ENCODE results near the gene PCNT.
"Not testable (repeated sequence)": the region's sequence is repeated elsewhere in the genome, so short reads cannot be mapped to it uniquely, and the experiment has no call there.

Gene PCNT

DNA sequence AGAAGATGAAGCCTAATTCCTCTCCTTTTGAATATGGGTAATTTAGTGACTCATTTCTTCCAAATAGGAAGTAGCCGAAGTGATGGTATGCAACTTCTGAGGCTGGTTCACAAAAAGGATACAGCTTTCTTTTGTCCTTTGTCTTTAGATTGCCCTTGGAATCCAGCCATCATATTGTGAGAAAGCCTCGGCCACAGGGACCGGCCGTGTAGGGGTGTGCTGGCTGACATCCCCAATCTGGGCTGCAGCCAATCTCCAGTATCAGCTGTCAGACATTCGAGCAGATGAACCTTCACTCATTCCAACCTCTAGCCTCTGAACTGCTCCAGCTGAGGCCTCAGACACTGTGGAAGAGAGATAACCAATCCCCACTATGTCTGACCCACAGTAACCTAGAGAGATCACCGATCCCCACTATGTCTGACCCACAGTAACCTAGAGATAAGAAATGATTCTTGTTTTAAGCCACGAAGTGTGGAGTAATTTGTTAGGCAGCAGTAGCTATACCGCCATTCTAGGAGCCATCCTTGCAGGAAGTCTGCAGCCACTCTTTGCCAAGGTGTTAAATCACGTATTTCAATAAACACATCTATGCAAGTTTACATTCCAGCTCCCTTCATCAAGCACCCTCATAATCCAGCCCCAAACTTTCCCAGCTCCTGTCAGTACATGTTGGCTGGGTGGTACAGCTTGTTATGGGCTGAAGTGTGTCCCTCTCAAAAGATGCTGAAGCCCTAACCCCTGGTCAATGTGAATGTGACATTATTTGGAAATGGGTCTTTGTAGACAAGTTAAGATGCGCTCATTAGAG, 131.8 kb downstream of the PCNT start:
- DNase-seq: no peak

DNA sequence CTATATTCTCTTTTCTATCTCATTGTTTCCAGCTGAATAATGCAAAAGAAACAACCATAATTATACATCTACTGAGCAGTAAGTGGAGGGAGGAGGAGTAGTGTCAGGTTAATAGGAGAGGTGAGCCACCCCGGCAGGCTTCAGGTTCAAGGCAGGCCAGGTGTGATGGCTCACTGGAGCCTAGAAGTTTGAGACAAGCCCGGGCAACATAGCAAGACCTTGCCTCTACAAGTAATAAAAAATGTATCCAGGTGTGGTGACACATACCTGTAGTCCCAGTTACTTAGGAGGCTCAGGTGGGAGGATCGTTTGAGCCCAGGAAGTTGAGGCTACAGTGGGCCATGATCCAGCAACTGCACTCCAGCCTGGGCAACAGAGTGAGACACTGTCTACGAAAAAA, 132.8 kb downstream of the PCNT start:
- DNase-seq: no peak

DNA sequence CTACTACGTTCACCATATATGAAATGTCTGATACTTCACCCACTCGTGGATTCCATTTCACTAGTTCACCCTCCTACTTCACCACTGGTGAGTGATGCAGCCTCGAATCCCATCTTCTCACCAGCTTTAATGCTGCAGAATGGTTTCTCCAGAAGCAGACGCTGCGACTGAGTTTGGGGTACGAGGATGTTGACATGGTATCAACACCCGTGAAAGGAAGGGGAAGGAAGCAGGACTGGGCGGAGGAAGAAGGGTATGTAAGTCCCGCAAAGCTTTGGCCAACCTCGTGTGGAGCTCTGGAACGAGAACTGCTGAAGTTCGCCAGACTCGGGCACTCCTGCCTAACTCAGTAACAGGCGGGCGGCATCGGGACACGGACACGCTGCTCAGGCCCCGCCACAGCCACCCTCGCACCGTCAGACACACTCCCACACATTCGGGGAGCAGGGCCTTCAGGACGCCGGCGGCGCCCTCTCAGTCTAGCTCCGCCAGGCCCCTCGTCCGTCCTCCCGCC, 133.9 kb downstream of the PCNT start:
- peak; percentile 59 for DNase-seq

DNA sequence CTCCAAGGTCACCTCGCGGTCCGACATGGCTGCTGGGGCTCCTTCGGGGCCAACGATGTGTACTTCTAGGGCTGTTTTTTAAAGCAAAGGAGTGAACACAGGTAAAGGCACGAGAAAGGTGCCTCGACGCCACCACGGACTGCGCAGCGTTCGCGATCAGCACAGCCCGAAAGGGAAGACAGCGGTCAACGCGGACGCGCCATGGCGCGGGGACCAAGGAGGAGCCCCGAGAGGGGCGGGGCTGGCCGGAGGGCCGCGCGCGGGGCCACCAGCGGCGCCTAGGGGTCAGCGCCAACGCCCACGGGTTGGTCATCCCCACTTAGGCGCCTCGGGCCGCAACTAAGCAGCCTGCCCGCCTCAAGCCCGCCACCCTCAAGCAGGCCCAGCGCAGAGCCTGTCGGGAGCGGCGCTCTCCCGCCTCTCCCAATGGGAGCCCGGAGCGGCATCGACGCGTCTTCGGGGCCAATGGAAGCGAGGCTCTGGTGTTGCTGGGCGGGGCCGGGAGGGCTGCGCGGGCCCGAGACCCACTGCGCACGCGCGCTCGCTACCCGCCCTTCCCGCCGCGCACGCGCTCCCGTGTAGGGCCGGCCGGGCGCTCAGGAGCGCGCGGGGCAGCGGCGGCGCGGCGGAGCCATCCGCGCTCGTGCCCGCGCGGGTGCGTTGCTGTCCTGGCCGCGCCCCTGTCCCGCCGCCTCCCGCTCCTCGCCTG, 134.5 kb downstream of the PCNT start, which contains the start of gene DIP2A:
TSS of gene DIP2A (plus strand) at position 577 of the 709 bp plus-strand sequence. CDS start 241 bp downstream, outside the sequence.
- DNase-seq: peak; percentile 94

DNA sequence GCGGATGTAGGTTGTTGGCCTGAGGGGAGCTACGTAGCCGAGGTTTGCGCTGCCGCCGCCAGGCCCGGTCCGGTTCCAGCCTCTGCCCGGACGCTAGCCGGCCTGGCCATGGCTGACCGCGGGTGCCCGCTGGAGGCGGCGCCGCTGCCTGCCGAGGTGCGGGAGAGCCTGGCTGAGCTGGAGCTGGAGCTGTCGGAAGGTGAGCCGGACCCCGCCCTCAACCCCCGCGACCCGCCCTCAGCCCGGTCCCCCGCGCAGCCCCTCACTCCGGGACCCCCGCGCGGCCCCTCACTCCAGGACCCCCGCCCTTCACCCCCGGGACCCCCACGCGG, 135.0 kb downstream of the PCNT start:
- no peak for DNase-seq

DNA sequence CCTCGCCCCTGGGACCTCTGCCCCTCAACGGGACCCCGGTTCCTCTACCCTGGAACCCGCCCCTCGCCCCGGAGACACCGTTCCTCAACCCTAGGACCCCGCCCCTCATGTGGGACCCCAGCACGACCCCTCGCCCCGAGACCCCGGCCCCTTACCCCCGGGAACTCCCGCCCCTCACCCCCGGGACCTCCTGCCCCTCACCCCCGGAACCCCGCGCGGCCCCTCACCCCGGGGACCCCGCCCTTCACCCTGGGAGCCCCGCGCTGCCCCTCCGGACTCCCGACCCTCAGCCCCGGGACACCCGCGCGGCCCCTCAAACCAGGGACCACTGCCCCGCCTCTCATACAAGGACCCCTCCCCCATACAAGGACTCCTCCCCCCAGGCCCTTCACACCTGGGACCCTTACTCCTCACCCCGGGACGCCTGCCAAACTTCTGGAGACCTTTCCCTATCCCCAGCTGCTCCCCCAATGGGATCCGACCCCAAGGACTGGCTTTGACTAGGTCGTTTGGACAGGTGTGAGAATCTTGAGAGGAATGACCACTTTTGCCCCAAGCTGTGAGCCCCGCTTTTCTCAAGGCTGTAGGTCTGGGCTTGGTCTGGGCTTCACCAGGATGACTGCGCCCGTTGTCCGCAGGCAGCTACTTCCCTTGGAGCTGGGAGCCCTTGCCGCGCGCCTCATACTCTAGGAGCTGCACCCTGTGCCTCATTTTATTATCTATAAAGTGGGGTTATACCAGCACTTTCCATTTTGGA, 135.6 kb downstream of the PCNT start:
- DNase-seq: peak; percentile 27

DNA sequence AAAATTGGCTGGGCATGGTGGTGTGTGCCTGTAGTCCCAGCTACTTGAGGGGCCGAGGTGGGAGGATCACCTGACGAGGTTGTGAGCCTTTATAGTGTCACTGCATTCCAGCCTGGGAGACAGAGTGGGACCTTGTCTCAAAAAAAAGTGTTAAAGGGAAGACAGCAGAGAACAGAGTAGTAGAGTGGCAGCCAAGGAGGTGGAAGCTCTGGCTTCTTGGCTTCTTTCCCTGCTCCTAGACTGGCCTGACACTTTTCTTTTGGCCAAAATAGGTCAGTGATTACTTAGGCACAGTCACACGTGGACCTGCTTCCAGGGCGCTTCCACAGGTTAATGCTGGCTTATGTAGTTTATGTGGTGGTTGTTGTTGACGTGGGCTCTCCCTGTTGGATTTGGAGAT, 138.0 kb downstream of the PCNT start:
- no peak for DNase-seq

DNA sequence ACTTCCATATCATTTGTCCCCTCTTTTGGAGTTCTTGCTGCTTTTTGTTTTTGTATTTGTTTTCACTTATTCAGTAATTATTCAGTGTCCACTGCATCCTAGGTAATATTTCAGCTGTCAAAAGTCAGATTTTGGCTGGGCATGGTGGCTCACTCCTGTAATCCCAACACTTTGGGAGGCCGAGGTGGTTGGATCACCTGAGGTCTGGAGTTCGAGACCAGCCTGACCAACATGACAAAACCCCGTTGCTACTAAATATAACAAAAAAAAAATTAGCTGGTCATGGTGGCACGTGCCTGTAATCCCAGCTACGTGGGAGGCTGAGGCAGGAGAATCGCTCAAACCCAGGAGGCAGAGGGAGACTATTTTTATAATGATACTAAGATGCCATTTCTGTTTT, 141.2 kb downstream of the PCNT start:
- DNase-seq: not testable (repeated sequence)

DNA sequence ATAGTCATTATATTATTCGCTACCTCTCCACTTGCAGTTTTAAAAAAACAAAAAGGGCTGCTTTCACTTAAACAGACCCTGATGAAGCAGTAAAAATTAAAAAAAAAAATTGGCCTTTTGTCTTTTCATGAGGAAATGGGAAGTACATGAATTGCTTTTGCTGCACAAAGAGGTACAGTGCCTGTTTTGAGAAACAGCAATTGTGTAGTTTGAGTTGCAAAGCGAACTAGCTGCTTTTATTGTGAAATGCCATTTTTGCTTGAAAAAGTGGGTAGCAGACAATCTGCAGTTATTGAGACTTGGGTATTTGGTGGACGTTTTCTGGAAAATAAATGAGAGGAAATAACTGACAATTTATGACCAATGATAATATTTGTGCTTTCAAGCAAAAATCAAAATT, 141.7 kb downstream of the PCNT start:
- DNase-seq: no peak

DNA sequence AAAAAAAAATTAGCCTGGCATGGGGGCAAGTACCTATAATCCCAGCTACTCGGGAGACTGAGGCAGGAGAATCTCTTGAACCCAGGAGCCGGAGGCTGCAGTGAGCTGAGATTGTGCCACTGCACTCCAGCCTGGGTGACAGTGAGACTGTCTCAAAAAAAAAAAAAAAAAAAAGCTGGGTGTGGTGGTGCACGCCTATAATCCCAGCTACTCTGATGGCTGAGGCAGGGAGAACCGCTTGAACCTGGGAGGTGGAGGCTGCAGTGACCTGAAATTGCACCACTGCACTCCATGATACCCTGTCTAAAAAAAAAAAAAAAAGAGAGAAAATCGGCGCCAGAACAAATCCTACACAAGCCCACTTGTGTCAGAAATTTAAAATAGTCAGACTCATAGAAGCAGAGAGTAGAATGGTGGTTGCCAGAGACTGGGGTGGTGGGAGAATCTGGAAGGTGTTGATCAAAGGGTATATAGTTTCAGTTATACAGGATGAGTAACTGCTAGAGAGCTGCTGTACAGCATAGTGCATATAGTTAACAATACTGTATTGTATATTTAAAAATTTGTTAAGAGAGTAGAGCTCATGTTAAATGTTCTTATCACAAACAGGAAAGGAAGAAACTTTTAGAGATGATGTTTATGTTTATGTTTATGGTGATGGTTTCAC, 144.3 kb downstream of the PCNT start:
- peak; percentile 14 for DNase-seq

DNA sequence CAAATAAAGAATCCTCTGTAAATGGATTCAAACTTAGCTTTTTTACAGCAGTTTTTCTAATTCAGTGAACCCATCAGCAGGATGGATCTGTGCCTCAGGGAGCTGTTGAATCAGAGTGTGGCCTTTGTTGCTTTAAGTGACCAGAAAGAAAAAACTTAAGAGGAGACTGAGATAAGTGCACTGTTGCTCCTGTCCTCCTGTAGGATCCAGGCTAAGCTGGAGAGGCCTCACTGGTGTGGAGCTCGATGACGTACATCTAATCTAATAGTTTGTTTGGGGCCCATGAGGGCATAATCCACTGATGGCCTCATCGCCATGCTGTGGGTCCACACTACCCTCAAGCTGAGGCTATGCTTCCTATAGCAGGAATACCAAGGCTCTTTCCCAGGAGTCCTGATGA, 145.3 kb downstream of the PCNT start:
- no peak for DNase-seq

DNA sequence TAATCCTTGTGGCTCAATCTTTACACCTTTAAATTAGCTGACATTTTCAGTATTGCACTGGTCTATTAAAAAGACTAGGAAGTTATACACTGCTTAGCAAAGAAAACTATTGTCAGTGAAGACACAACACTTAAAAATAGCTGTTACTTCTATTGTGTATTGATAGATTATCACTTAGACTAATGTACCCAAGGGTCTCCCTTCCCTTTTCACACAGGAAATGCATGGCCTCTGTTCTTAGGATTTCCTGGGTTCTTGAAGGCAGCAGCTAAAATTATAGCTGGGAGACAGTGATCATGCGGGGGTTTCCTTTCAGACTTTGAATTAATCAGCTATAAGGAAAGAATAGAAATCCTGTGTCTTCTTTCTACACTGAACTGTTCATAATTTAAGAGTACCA, 147.6 kb downstream of the PCNT start:
- DNase-seq: no peak

DNA sequence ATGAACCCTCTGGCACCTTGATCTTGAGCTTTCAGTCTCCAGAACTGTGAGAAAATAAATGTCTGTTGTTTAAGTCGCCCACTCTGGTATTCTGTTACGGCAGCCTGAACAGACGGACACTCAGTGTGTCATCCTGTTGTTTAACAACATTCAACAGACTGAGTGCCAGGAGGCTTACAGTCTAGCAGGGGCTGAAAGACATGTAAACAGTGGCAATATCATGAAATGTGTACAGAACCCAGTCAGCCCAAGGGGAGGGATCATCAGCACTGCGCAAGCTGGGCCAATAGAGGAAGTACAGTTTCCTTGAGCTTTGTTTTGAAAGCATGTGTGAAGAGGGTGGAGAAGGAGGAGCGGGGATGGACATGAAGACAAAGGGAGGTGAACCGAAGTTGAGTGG, 148.3 kb downstream of the PCNT start:
- DNase-seq: no peak

DNA sequence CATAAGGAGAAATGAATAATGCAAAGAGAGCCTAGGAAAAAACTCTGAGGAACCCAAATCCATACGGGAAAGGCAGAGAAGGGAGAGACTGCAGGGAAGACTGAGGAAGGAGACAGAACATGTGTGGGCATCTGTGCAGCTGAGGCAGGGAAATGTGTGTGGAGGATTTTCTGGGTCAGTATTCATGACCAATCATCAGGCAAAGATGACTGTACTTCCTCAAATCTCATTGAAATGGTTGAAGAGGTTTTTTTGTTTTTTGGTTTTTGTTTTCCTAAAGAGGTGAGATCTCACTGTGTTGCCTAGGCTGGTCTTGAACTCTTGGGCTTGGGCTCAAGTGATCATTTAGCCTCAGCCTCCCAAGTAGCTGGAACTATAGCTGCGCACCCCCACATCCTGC, 150.4 kb downstream of the PCNT start:
- no peak for DNase-seq

DNA sequence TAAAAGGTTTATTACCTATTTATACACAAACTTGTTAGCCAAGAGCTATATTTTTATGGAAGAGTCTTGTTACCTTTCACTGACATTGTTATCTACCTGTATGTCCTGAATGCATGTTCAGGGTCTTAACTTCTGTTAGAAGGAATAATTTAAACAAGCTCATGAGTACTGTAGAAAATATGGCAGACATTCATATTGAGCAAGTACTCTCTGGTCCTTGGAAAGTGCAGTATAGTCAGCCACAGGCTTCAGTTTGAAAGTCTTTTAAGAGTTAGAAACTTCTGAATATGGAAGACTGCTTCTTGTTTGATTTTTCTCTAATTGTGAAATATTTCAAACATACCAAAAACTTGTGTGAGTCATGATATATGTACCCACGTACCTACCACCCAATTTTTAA, 151.3 kb downstream of the PCNT start:
- DNase-seq: no peak

DNA sequence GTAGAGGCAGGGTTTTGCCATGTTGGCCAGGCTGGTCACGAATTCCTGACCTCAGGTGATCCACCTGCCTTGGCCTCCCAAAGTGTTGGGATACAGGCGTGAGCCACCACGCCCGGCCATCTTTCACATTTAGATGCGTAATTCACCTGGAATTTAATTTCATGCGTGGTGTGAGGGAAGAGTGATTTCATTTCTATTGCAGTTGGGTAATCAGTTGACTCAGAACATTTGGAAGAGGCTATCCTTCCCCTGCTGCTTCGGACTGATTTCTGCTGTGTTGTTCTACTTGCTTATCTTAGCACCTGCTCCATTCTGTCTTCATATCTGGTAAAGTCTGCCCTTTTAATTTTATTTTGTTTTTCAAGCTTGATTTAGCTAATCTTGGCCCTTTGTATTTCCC, 153.8 kb downstream of the PCNT start:
- DNase-seq: no peak

DNA sequence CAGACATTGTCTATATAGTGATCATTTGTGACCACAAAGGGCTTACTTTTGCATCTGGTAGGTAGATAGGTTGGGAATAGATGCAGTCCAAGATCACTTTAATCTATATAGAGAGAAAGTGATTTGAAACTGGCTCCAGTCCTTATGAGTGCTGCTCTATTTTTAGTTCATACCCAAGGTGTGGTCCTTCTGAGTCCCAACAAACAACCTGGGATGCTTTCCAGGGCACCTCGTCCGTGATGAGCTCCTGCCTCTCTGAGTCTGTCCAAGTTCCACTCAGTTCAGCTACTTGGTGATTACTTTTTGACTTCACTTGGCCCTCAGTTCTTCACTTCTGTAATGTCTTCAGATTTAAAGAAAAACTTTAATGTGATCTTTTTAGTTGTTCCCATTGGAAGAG, 155.0 kb downstream of the PCNT start:
- no peak for DNase-seq

DNA sequence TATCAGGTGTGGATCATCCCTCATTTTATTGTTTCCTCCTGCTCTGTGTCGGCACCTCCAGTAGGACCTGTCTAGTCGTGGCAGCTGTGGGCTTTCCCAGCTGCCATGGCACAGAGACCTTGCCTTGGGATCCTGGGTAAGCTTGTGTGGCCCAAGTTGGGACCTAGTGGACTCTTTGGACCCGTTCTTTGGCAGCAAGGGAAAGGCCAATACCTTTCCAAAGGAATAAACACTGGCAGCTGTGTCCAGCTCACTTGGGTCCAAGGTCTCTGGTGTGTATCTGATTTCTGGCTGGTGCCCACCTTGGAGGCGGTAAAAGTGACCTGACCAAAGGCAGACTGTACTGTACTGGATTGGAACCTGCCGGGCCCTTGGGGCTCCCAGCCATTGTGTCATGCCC, 156.5 kb downstream of the PCNT start:
- no peak for DNase-seq

DNA sequence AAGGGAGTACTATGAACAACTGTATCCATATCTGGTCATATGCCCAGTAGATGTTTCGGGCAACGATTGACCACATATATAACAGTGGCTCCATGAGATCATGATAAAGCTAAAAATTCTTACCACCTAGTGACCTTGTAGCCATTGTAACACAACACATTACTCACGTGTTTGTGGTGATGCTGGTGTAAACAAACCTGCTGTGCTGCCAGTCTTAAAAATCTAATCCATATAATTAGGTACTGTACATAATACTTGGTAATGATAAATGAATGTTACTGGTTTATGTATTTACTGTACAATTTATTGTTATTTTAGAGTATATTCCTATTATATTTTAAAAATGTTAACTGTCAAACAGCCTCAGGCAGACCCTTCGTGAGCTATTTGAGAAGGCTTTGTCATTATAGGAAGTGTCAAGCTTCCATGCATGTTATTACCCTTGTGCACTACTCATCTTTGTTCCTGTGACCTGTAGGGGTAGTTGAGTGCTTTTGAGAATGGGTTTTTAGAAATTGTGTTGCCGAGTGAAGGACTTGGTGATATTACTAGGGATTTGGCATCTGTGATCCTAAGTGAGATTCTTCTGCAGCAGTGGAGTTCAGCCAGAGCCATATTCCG, 158.4 kb downstream of the PCNT start:
- DNase-seq: no peak

DNA sequence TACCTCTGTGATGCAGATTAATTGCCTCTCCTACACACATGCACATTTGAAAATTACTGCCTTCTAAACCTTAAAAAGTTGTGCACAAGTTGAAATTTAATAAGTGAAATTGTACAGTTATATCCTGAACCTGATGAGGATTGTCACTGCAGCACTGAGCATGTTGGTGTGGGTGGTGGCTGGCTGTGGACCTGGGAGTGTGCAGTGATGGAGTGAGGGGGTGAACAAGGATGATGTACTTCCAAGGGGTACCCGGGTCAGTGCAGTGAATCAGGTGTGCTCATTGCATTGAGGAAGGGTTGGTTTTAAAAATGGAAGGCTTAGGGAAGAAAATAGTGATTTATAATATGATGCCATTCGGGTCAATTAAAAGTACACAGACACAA, 158.9 kb downstream of the PCNT start:
- DNase-seq: no peak

DNA sequence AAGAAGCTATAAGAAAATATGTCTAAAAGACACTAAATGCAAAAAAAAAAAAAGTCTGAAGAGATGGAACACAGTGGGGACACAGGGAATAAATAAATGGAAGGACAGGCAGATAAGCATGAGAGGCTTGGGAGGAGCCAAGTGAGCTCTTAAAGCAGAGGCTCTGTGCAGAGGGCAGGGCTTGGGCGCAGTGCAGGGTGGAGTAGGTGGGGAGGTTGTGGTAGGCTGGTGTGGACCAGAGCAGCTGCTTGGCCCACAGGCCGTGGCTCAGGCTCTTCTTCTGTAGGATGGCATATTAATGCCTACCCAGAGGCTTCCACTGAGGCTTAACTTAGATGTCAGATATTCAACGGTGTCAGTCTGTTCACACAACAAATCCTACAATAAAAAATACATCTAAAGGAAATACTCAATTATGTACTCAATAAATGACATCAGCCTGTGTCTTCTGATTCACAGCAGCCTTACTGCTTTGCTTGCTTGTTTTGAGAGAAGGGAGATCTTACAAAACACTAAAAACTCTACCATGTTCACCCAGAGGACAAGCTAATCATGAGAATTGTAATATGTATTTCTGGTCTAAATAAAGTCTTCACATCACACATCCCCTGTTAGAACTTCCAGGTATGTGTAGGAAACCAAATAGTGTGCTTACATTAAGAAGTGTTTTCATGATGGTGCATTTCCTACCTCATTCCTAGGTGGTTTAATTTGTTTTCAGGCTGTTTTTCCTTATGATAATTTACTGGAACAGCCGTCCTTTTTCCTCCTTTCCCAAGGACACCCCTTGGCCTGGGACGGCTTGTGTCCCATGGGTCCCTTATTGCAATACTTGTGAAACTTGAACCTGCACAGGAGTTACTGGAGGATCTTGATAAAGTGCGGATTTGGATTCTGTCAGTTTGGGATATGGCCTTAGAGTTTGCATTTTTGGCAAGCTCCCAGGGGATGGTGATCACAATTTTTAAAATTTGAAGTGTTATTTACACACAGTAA, 159.6 kb downstream of the PCNT start:
- no peak for DNase-seq
